Measurements from ENCODE around the gene MAEA.
A peak's percentile ranks its signal among the peaks of the same experiment; 100 is the strongest.

DNA sequence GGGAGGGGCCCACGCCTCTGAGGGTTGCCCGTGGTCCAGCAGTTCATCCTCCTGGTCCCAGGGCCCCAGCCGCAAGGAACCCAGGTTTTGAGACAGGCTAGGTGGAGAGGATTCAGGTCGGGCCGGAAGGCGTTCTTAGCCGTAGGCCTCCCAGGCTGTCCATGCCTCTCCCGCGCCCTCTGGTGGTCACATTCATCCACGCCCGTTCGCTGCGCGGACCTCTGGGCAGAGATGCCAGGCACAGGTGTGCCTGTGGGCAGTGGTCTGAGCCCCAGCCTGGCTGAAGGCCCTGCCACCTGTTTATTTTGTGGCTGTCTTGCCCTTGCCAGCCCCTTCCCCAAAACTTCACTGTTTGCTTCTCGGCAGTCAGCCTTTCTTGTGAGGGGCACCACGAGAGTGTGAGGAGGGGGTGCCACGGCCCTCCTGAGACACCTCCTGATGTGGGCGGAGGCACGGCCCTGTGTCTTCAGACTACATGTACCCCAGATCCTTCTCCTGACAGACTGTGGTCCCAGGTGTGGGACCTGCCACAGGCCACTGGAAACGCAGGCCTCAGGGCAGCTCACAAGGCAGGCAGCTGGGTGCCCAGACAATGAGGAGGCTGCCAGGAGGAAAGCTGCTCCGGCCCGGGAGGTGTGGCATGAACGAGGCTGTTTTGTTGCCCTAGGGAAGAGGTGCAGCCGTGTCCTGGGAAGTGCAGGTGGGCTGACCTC lies 62.3 kb downstream of the MAEA start:
- no peak for TF ChIP-seq EZH2phosphoT487 (IDR thresholded peaks at IDR 0.05; ENCODE audit: low read depth, severe bottlenecking, unreplicated experiment)
- TF ChIP-seq, protein P1, sequence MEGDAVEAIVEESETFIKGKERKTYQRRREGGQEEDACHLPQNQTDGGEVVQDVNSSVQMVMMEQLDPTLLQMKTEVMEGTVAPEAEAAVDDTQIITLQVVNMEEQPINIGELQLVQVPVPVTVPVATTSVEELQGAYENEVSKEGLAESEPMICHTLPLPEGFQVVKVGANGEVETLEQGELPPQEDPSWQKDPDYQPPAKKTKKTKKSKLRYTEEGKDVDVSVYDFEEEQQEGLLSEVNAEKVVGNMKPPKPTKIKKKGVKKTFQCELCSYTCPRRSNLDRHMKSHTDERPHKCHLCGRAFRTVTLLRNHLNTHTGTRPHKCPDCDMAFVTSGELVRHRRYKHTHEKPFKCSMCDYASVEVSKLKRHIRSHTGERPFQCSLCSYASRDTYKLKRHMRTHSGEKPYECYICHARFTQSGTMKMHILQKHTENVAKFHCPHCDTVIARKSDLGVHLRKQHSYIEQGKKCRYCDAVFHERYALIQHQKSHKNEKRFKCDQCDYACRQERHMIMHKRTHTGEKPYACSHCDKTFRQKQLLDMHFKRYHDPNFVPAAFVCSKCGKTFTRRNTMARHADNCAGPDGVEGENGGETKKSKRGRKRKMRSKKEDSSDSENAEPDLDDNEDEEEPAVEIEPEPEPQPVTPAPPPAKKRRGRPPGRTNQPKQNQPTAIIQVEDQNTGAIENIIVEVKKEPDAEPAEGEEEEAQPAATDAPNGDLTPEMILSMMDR (IDR thresholded peaks at IDR 0.05; ENCODE audit: poor library complexity), result peak; percentile 87
